Keratinocyte (primary cell): ENCODE results near the gene DCAF15. TPM values are rescaled to one million over a fixed set of nuclear protein-coding genes. Genes with fewer than 3 reads are reported as not detected.

Source experiments
- DNase-seq: peaks from one replicate; pipeline ENCODE4 v3.0.0-alpha.2; 2011; ENCODE audit warnings: low read depth, missing footprints, low spot score
- FAIRE-seq: peaks from 2 replicates; lab custom pipeline; 2011; peaks lifted over from hg19 to GRCh38; lab: Jason Lieb, UNC
- H2AFZ ChIP-seq: 2 replicates; pipeline ENCODE4 v1.6.0; 2012; ENCODE audit warnings: low read length, control low read depth, inconsistent platforms; ENCODE audit not compliant: control insufficient read depth
- H3K27ac ChIP-seq: 2 replicates; pipeline ENCODE4 v1.5.1; 2011; ENCODE audit warnings: low read length; ENCODE audit not compliant: control insufficient read depth, insufficient read depth
- H3K27me3 ChIP-seq: 3 replicates; pipeline ENCODE4 v1.6.0; 2011; ENCODE audit warnings: low read length; ENCODE audit not compliant: control insufficient read depth, insufficient read depth; ENCODE audit errors: extremely low read depth
- H3K36me3 ChIP-seq, 2 experiments: 2 replicates in 1 of 2; 3 replicates in 1 of 2; pipeline ENCODE4 v1.5.1; 2011; ENCODE audit warnings: low read length in 2 of 2, mild to moderate bottlenecking in 1 of 2; ENCODE audit not compliant: control insufficient read depth in 2 of 2, insufficient read depth in 2 of 2; ENCODE audit errors: extremely low read depth in 1 of 2
- H3K4me1 ChIP-seq: 3 replicates; pipeline ENCODE4 v1.5.1; 2011; ENCODE audit warnings: low read length; ENCODE audit not compliant: control insufficient read depth, insufficient read depth; ENCODE audit errors: extremely low read depth
- H3K4me2 ChIP-seq: 3 replicates; pipeline ENCODE4 v1.6.0; 2011; ENCODE audit warnings: low read depth, low read length; ENCODE audit not compliant: control insufficient read depth, insufficient read depth; ENCODE audit errors: extremely low read depth
- H3K4me3 ChIP-seq, 3 experiments: fragments of 200-600 bp in 1 of 3; sonication (generic) in 1 of 3; 2 replicates in 2 of 3; 3 replicates in 1 of 3; pipeline ENCODE4 v1.5.1; 2011 to 2016; ENCODE audit warnings: low read length in 3 of 3, mild to moderate bottlenecking in 3 of 3, control low read depth in 2 of 3, inconsistent platforms in 1 of 3, low read depth in 1 of 3, mixed read lengths in 1 of 3, mixed run types in 1 of 3, moderate library complexity in 1 of 3; ENCODE audit not compliant: control insufficient read depth in 2 of 3, insufficient read depth in 2 of 3; ENCODE audit errors: extremely low read depth in 1 of 3
- H3K79me2 ChIP-seq: 2 replicates; pipeline ENCODE4 v1.6.0; 2012; ENCODE audit warnings: low read length; ENCODE audit not compliant: control insufficient read depth, insufficient read depth
- H3K9ac ChIP-seq: 3 replicates; pipeline ENCODE4 v1.6.0; 2011; ENCODE audit warnings: low read length; ENCODE audit not compliant: control insufficient read depth, insufficient read depth; ENCODE audit errors: extremely low read depth
- H3K9me1 ChIP-seq: 3 replicates; pipeline ENCODE4 v1.6.0; 2011; ENCODE audit warnings: low read length; ENCODE audit not compliant: control insufficient read depth, insufficient read depth; ENCODE audit errors: extremely low read depth
- H3K9me3 ChIP-seq: 2 replicates; pipeline ENCODE4 v1.5.1; 2012; ENCODE audit warnings: low read depth, low read length; ENCODE audit not compliant: control insufficient read depth
- H4K20me1 ChIP-seq: 3 replicates; pipeline ENCODE4 v1.6.0; 2011; ENCODE audit warnings: low read length; ENCODE audit not compliant: control insufficient read depth, insufficient read depth; ENCODE audit errors: extremely low read depth
- CTCF ChIP-seq, 3 experiments: IDR thresholded peaks in 1 of 3; conservative IDR thresholded peaks in 1 of 3; optimal IDR thresholded peaks in 1 of 3; 2 replicates in 2 of 3; 3 replicates in 1 of 3; pipeline versions ENCODE3 to v1.5.1; 2011; ENCODE audit warnings: low read length in 3 of 3, mild to moderate bottlenecking in 3 of 3, moderate library complexity in 2 of 3, control low read depth in 1 of 3, inconsistent platforms in 1 of 3; ENCODE audit not compliant: insufficient read depth in 2 of 3; ENCODE audit errors: extremely low read depth in 1 of 3
- EZH2 ChIP-seq: IDR thresholded peaks from one replicate; pipeline ENCODE4 v1.6.1; 2012; ENCODE audit warnings: inconsistent platforms, mild to moderate bottlenecking, low read length, moderate library complexity
- dilution Hi-C: fragments of 300-500 bp; cut with MboI; formaldehyde crosslinking; loops from one replicate; pipeline ENCODE4 v1.7.0; 2020; ENCODE audit warnings: low sequenced_read_pairs; ENCODE audit not compliant: extremely low pct_ligation_motif_present
- polyA plus RNA-seq, 5 experiments: library from polyadenylated mRNA; depleted of rRNA in 3 of 5; stranded (reverse) in 3 of 5; stranded (forward) in 1 of 5; unstranded in 1 of 5; fragments of >200 nt; gene quantifications; 1 replicate in 1 of 5; 2 replicates in 3 of 5; 3 replicates in 1 of 5; pipeline versions ENCODE4 v1.2.1 to v1.2.3, GENCODE V29; 2011 to 2012; ENCODE audit warnings: missing spikeins in 2 of 5, low read depth in 1 of 5, low replicate concordance in 1 of 5

Gene DCAF15
- polyA plus RNA-seq, 1 donor (not counting 4 experiments of a cell fraction or from before 2014, with no cell fraction given): 15.1 TPM

- H3K4me3 ChIP-seq: no peak overlapping the region
- H3K9me1 ChIP-seq: no peaks in the 10 kb centered on the region
- H4K20me1 ChIP-seq: no peaks in the 10 kb centered on the region
- peaks cover 16% of the 10 kb centered on the region for H3K4me1 ChIP-seq
- H3K9ac ChIP-seq: no peak overlapping the region
- H2AFZ ChIP-seq: no peak overlapping the region
- no peaks in the 10 kb centered on the region for H3K27me3 ChIP-seq
- FAIRE-seq (no peak), DNase-seq (no peak)
- no peaks in the 10 kb centered on the region for H3K9me3 ChIP-seq
- TF ChIP-seq EZH2: no peak
- no peak for TF ChIP-seq CTCF (optimal IDR thresholded peaks at IDR 0.05 in 1 of 3, IDR thresholded peaks at IDR 0.05 in 1 of 3, conservative IDR thresholded peaks at IDR 0.05 in 1 of 3; ENCODE audit: extremely low read depth in 1 of 3, insufficient read depth in 2 of 3, low read length in 3 of 3)
- peaks cover 5 to 9% of the 10 kb centered on the region in 2 experiments for H3K36me3 ChIP-seq
- H3K79me2 ChIP-seq: peaks cover 19% of the 10 kb centered on the region
- dilution Hi-C loops: no loop called here
- H3K27ac ChIP-seq: no peak overlapping the region
- H3K4me2 ChIP-seq: no peak overlapping the region
Observed at GRCh38 chr19:13951043-13951442, 1.3 kb upstream of the DCAF15 start.

GRCh38 chr19:13951799-13952153, 533 bp upstream of the DCAF15 start:
- Histone ChIP-seq H3K9ac (no peak overlapping the region), H3K4me3 (peak overlapping the region; percentile 32 to 59 (median 47)), H2AFZ (peak overlapping the region; percentile 71), H3K27me3 (no peaks in the 10 kb centered on the region), H3K79me2 (peaks cover 19% of the 10 kb centered on the region), H3K9me1 (no peaks in the 10 kb centered on the region), H3K4me2 (peak overlapping the region; percentile 77), H3K9me3 (no peaks in the 10 kb centered on the region), H3K27ac (no peak overlapping the region), H3K4me1 (peaks cover 9% of the 10 kb centered on the region), H3K36me3 (peaks cover 9 to 16% of the 10 kb centered on the region in 2 experiments), H4K20me1 (no peaks in the 10 kb centered on the region)
- FAIRE-seq: no peak
- no peak for DNase-seq
- dilution Hi-C loops: no loop called here
- TF ChIP-seq EZH2 (no peak), CTCF (optimal IDR thresholded peaks at IDR 0.05 in 1 of 3, IDR thresholded peaks at IDR 0.05 in 1 of 3, conservative IDR thresholded peaks at IDR 0.05 in 1 of 3; ENCODE audit: extremely low read depth in 1 of 3, insufficient read depth in 2 of 3, low read length in 3 of 3) (no peak)
